Measurements from ENCODE around the gene TPSG1.
"Not testable (repeated sequence)": the region's sequence is repeated elsewhere in the genome, so short reads cannot be mapped to it uniquely, and the experiment has no call there.

TPSG1 gene

GRCh38 chr16:1201444-1201843 lies 23.6 kb downstream of the TPSG1 start:
- Histone ChIP-seq H3K79me2 (ENCODE audit: insufficient read depth, low read length) (no peaks in the 10 kb centered on the region), H2AFZ (ENCODE audit: low read length) (no peak overlapping the region), H3K4me2 (ENCODE audit: low read length) (no peak overlapping the region), H3K4me1 (ENCODE audit: insufficient read depth, low read length, severe bottlenecking) (no peaks in the 10 kb centered on the region), H3K27me3 (ENCODE audit: insufficient read depth, low read length) (peaks cover 4% of the 10 kb centered on the region; the same call in 1 of the 2 replicates), H3F3A (ENCODE audit: insufficient read depth, low read length) (no peaks in the 10 kb centered on the region), H3K9me2 (ENCODE audit: low read depth, low read length) (no peaks in the 10 kb centered on the region), H3K4me3 (ENCODE audit: low read depth, low read length, poor library complexity, severe bottlenecking) (no peak overlapping the region), H3K27ac (ENCODE audit: low read depth, low read length, poor library complexity, severe bottlenecking) (no peak overlapping the region), H4K20me1 (ENCODE audit: insufficient read depth, low read length) (no peaks in the 10 kb centered on the region), H3K36me3 (ENCODE audit: insufficient read depth, low read length) (no peaks in the 10 kb centered on the region), H3K9ac (ENCODE audit: low read length) (no peak overlapping the region), H3K9me3 (ENCODE audit: low read length) (no peaks in the 10 kb centered on the region)
- no peak for TF ChIP-seq CTCF (IDR thresholded peaks at IDR 0.05; ENCODE audit: low read length)
- no peak for TF ChIP-seq EZH2 (IDR thresholded peaks at IDR 0.05; ENCODE audit: borderline replicate concordance, low read length)

GRCh38 chr16:1200014-1200627 lies 24.9 kb downstream of the TPSG1 start:
- no peaks in the 10 kb centered on the region for H3K79me2 ChIP-seq (ENCODE audit: insufficient read depth, low read length)
- H3K9me2 ChIP-seq (ENCODE audit: low read depth, low read length), result no peaks in the 10 kb centered on the region
- H3K27ac ChIP-seq (ENCODE audit: low read depth, low read length, poor library complexity, severe bottlenecking), result no peak overlapping the region
- no peaks in the 10 kb centered on the region for H3F3A ChIP-seq (ENCODE audit: insufficient read depth, low read length)
- no peaks in the 10 kb centered on the region for H3K36me3 ChIP-seq (ENCODE audit: insufficient read depth, low read length)
- no peaks in the 10 kb centered on the region for H3K27me3 ChIP-seq (ENCODE audit: insufficient read depth, low read length)
- H3K4me3 ChIP-seq (ENCODE audit: low read depth, low read length, poor library complexity, severe bottlenecking), result no peak overlapping the region
- H3K9me3 ChIP-seq (ENCODE audit: low read length), result no peaks in the 10 kb centered on the region
- H3K4me2 ChIP-seq (ENCODE audit: low read length), result no peak overlapping the region
- no peaks in the 10 kb centered on the region for H3K4me1 ChIP-seq (ENCODE audit: insufficient read depth, low read length, severe bottlenecking)
- H4K20me1 ChIP-seq (ENCODE audit: insufficient read depth, low read length), result no peaks in the 10 kb centered on the region
- TF ChIP-seq CTCF (IDR thresholded peaks at IDR 0.05; ENCODE audit: low read length) (no peak), EZH2 (IDR thresholded peaks at IDR 0.05; ENCODE audit: borderline replicate concordance, low read length) (no peak)
- H2AFZ ChIP-seq (ENCODE audit: low read length), result no peak overlapping the region
- H3K9ac ChIP-seq (ENCODE audit: low read length), result no peak overlapping the region

- Histone ChIP-seq H3K9ac (ENCODE audit: low read length) (no peak overlapping the region), H3K36me3 (ENCODE audit: insufficient read depth, low read length) (no peaks in the 10 kb centered on the region), H3K27me3 (ENCODE audit: insufficient read depth, low read length) (no peaks in the 10 kb centered on the region), H3K79me2 (ENCODE audit: insufficient read depth, low read length) (no peaks in the 10 kb centered on the region), H4K20me1 (ENCODE audit: insufficient read depth, low read length) (no peaks in the 10 kb centered on the region), H3K4me2 (ENCODE audit: low read length) (no peak overlapping the region), H2AFZ (ENCODE audit: low read length) (no peak overlapping the region), H3K9me3 (ENCODE audit: low read length) (no peaks in the 10 kb centered on the region), H3F3A (ENCODE audit: insufficient read depth, low read length) (no peaks in the 10 kb centered on the region), H3K27ac (ENCODE audit: low read depth, low read length, poor library complexity, severe bottlenecking) (no peak overlapping the region), H3K4me3 (ENCODE audit: low read depth, low read length, poor library complexity, severe bottlenecking) (no peak overlapping the region), H3K4me1 (ENCODE audit: insufficient read depth, low read length, severe bottlenecking) (no peaks in the 10 kb centered on the region), H3K9me2 (ENCODE audit: low read depth, low read length) (no peaks in the 10 kb centered on the region)
- TF ChIP-seq CTCF (IDR thresholded peaks at IDR 0.05; ENCODE audit: low read length), result no peak
- no peak for TF ChIP-seq EZH2 (IDR thresholded peaks at IDR 0.05; ENCODE audit: borderline replicate concordance, low read length)
Observed at GRCh38 chr16:1199347-1200013, 25.6 kb downstream of the TPSG1 start.

- not testable (repeated sequence) for H3K9ac ChIP-seq (ENCODE audit: low read length); H2AFZ ChIP-seq (ENCODE audit: low read length); H3K27me3 ChIP-seq (ENCODE audit: insufficient read depth, low read length); H4K20me1 ChIP-seq (ENCODE audit: insufficient read depth, low read length); H3K36me3 ChIP-seq (ENCODE audit: insufficient read depth, low read length); H3K9me3 ChIP-seq (ENCODE audit: low read length); H3K79me2 ChIP-seq (ENCODE audit: insufficient read depth, low read length); H3K27ac ChIP-seq (ENCODE audit: low read depth, low read length, poor library complexity, severe bottlenecking); H3K4me2 ChIP-seq (ENCODE audit: low read length); H3K9me2 ChIP-seq (ENCODE audit: low read depth, low read length); H3F3A ChIP-seq (ENCODE audit: insufficient read depth, low read length); H3K4me3 ChIP-seq (ENCODE audit: low read depth, low read length, poor library complexity, severe bottlenecking); H3K4me1 ChIP-seq (ENCODE audit: insufficient read depth, low read length, severe bottlenecking)
Observed at GRCh38 chr16:1198671-1199346, 26.3 kb downstream of the TPSG1 start.
